DMS 273 (cell line): ENCODE measurements around the gene TRNAU1AP.

ENCODE experiments used
- DNase-seq: peaks from one replicate; lab custom pipeline; 2025; ENCODE audit not compliant: unreplicated experiment; lab: John Stamatoyannopoulos, UW

TRNAU1AP gene

GRCh38 chr1:28604411-28604810 lies 51.5 kb downstream of the TRNAU1AP start:
- no peak for DNase-seq

- DNase-seq, result no peak
Measured at GRCh38 chr1:28604962-28605361, 52.1 kb downstream of the TRNAU1AP start.

DNA sequence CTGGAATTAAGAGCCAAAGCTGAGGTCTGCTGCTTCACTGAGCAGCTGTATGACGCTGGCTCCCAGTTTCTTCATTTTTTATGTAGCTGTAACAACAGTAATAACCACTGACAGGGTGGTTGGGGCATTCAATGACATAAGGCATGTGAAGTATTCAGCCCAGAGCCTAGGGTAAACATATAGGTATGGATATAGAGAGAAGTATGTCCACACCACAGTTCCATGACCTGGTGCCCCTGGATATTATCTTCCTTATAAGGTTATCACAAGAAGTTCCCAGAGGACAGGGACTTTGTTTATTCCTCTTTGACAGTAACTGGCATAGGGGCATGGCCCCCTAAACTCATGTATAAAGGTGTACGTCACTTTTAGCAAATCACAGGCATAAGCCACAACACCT lies 53.9 kb downstream of the TRNAU1AP start:
- DNase-seq, result no peak

DNA sequence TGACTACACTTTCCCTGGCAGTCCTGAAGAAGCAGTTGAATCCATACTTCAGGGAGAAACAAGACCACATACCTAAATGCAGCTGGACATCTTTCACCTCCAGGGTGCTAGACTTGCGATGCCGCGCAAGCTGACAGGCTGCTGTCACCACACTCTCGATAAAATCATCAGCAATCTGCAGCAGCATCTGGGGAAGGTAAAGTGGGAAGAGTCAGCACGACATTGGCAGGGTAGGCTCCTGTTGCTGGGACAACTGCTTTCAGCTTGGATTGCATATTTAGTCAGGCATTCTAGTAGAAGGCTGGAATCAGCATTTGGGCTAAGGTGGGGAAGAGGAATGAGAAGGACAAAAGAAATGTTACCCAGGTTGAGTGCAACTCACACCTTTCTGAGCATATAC lies 60.3 kb downstream of the TRNAU1AP start:
- no peak for DNase-seq
